ENCODE results near the gene IFITM5.

The IFITM5 gene

GRCh38 chr11:252666-253065 is 46.7 kb downstream of the IFITM5 start:
- Histone ChIP-seq H3K36me3 (ENCODE audit: control insufficient read depth, insufficient read depth, low read length) (peaks cover 62% of the 10 kb centered on the region), H3K9me3 (ENCODE audit: control insufficient read depth, low read length) (no peaks in the 10 kb centered on the region), H3K27ac (ENCODE audit: low read depth, low read length, severe bottlenecking) (no peak overlapping the region), H3K4me1 (ENCODE audit: control insufficient read depth, insufficient read depth, low read length, poor library complexity, severe bottlenecking) (no peaks in the 10 kb centered on the region), H3K4me3 (ENCODE audit: extremely low read depth, insufficient read depth, low read length, poor library complexity, severe bottlenecking) (no peak overlapping the region)
- 90 to 97% methylated on average over 4 to 6 of the region's 8 CpGs for WGBS, 2 experiments (ENCODE audit: insufficient coverage in 2 of 2)

- no peak overlapping the region for H3K27ac ChIP-seq (ENCODE audit: low read depth, low read length, severe bottlenecking)
- WGBS, 2 experiments (ENCODE audit: insufficient coverage in 2 of 2), result 90 to 97% methylated on average over 7 to 8 of the region's 10 CpGs
- no peak overlapping the region for H3K4me3 ChIP-seq (ENCODE audit: extremely low read depth, insufficient read depth, low read length, poor library complexity, severe bottlenecking)
- no peaks in the 10 kb centered on the region for H3K9me3 ChIP-seq (ENCODE audit: control insufficient read depth, low read length)
- H3K36me3 ChIP-seq (ENCODE audit: control insufficient read depth, insufficient read depth, low read length), result peaks cover 73% of the 10 kb centered on the region
- no peaks in the 10 kb centered on the region for H3K4me1 ChIP-seq (ENCODE audit: control insufficient read depth, insufficient read depth, low read length, poor library complexity, severe bottlenecking)
Observed at GRCh38 chr11:251550-251949, 47.8 kb downstream of the IFITM5 start.

GRCh38 chr11:250740-251299 is 48.5 kb downstream of the IFITM5 start:
- Histone ChIP-seq H3K36me3 (ENCODE audit: control insufficient read depth, insufficient read depth, low read length) (peaks cover 80% of the 10 kb centered on the region), H3K9me3 (ENCODE audit: control insufficient read depth, low read length) (no peaks in the 10 kb centered on the region), H3K4me3 (ENCODE audit: extremely low read depth, insufficient read depth, low read length, poor library complexity, severe bottlenecking) (no peak overlapping the region), H3K27ac (ENCODE audit: low read depth, low read length, severe bottlenecking) (no peak overlapping the region), H3K4me1 (ENCODE audit: control insufficient read depth, insufficient read depth, low read length, poor library complexity, severe bottlenecking) (no peaks in the 10 kb centered on the region)
- 77 to 81% methylated on average over 9 to 10 of the region's 10 CpGs for WGBS, 2 experiments (ENCODE audit: insufficient coverage in 2 of 2)

GRCh38 chr11:250274-250673 is 49.1 kb downstream of the IFITM5 start:
- Histone ChIP-seq H3K27ac (ENCODE audit: low read depth, low read length, severe bottlenecking) (peak overlapping the region; percentile 16), H3K36me3 (ENCODE audit: control insufficient read depth, insufficient read depth, low read length) (peaks cover 85% of the 10 kb centered on the region), H3K9me3 (ENCODE audit: control insufficient read depth, low read length) (no peaks in the 10 kb centered on the region), H3K4me3 (ENCODE audit: extremely low read depth, insufficient read depth, low read length, poor library complexity, severe bottlenecking) (no peak overlapping the region), H3K4me1 (ENCODE audit: control insufficient read depth, insufficient read depth, low read length, poor library complexity, severe bottlenecking) (no peaks in the 10 kb centered on the region)
- WGBS, 2 experiments (ENCODE audit: insufficient coverage in 2 of 2), result 75 to 88% methylated on average over 1 to 3 of the region's 5 CpGs

- 79 to 81% methylated on average over 7 to 8 of the region's 8 CpGs for WGBS, 2 experiments (ENCODE audit: insufficient coverage in 2 of 2)
- H3K9me3 ChIP-seq (ENCODE audit: control insufficient read depth, low read length), result no peaks in the 10 kb centered on the region
- peaks cover 97% of the 10 kb centered on the region for H3K36me3 ChIP-seq (ENCODE audit: control insufficient read depth, insufficient read depth, low read length)
- H3K27ac ChIP-seq (ENCODE audit: low read depth, low read length, severe bottlenecking), result no peak overlapping the region
- H3K4me1 ChIP-seq (ENCODE audit: control insufficient read depth, insufficient read depth, low read length, poor library complexity, severe bottlenecking), result no peaks in the 10 kb centered on the region
- H3K4me3 ChIP-seq (ENCODE audit: extremely low read depth, insufficient read depth, low read length, poor library complexity, severe bottlenecking), result no peak overlapping the region
Observed at GRCh38 chr11:249062-249461, 50.3 kb downstream of the IFITM5 start.
